NCI-H2081 (cell line): ENCODE results near the gene HGFAC.

ENCODE experiments used
- DNase-seq, 2 experiments: peaks; one replicate each; lab custom pipeline; 2025; lab: John Stamatoyannopoulos, UW

HGFAC gene

GRCh38 chr4:3486541-3487540 lies 45.1 kb downstream of the HGFAC start:
- DNase-seq: peak in 1 of 2 experiments; percentile 46

GRCh38 chr4:3487861-3488260 lies 46.1 kb downstream of the HGFAC start:
- DNase-seq: no peak

GRCh38 chr4:3488820-3489219 lies 47.1 kb downstream of the HGFAC start:
- no peak for DNase-seq

GRCh38 chr4:3489451-3489962 lies 47.7 kb downstream of the HGFAC start:
- DNase-seq: no peak

GRCh38 chr4:3491681-3492405 lies 50.1 kb downstream of the HGFAC start:
- DNase-seq: no peak

- DNase-seq: no peak
Observed at GRCh38 chr4:3492741-3493719, 51.3 kb downstream of the HGFAC start.

- no peak for DNase-seq
Observed at GRCh38 chr4:3493720-3494461, 52.1 kb downstream of the HGFAC start.

GRCh38 chr4:3494462-3494871 lies 52.7 kb downstream of the HGFAC start:
- no peak for DNase-seq

- no peak for DNase-seq
Observed at GRCh38 chr4:3495204-3495975, 53.6 kb downstream of the HGFAC start.

- no peak for DNase-seq
Observed at GRCh38 chr4:3496021-3496420, 54.3 kb downstream of the HGFAC start.

GRCh38 chr4:3497095-3497494 lies 55.3 kb downstream of the HGFAC start:
- DNase-seq: no peak

GRCh38 chr4:3497523-3498389 lies 56.0 kb downstream of the HGFAC start:
- no peak for DNase-seq

- no peak for DNase-seq
Observed at GRCh38 chr4:3498407-3498806, 56.6 kb downstream of the HGFAC start.
